Measurements from ENCODE around the gene C1QTNF9B.

GRCh38 chr13:23859455-23859854 is 37.8 kb downstream of the C1QTNF9B start:
- TF ChIP-seq CTCF (IDR thresholded peaks at IDR 0.05; ENCODE audit: borderline replicate concordance, extremely low read depth, low read length, poor library complexity, severe bottlenecking): no peak
- no peak for TF ChIP-seq EZH2 (IDR thresholded peaks at IDR 0.05; ENCODE audit: borderline replicate concordance, low read depth, low read length, severe bottlenecking)

All from DND-41 (cell line).